GM19240 (cell line): Measurements from ENCODE around the gene APOH.
A peak's percentile ranks its signal among the peaks of the same experiment; 100 is the strongest.

Source experiments
- DNase-seq: peaks from one replicate; pipeline ENCODE4 v3.0.0; 2011; ENCODE audit warnings: low spot score; ENCODE audit not compliant: insufficient read length

Gene APOH

GRCh38 chr17:66192378-66192687 is 36.9 kb downstream of the APOH start:
- DNase-seq, result no peak

GRCh38 chr17:66191593-66192377 is 37.4 kb downstream of the APOH start, which contains the start of gene CEP112:
Gene CEP112 (minus strand): TSS chr17:66192133.
- DNase-seq, result peak; percentile 37

GRCh38 chr17:66190738-66191592 is 38.2 kb downstream of the APOH start:
- no peak for DNase-seq

- no peak for DNase-seq
These were observed 41.5 kb downstream of the APOH start for GRCh38 chr17:66187718-66188117.

- DNase-seq, result no peak
These were observed 43.4 kb downstream of the APOH start for GRCh38 chr17:66185862-66186261.

GRCh38 chr17:66184392-66184791 is 44.8 kb downstream of the APOH start:
- DNase-seq, result no peak

GRCh38 chr17:66183529-66183928 is 45.7 kb downstream of the APOH start:
- no peak for DNase-seq

- DNase-seq, result no peak
These were observed 50.6 kb downstream of the APOH start for GRCh38 chr17:66178642-66179041.

GRCh38 chr17:66177048-66177447 is 52.2 kb downstream of the APOH start:
- DNase-seq, result no peak

- DNase-seq, result no peak
These were observed 53.3 kb downstream of the APOH start for GRCh38 chr17:66175892-66176291.

- no peak for DNase-seq
These were observed 56.5 kb downstream of the APOH start for GRCh38 chr17:66172691-66173223.

- no peak for DNase-seq
These were observed 57.1 kb downstream of the APOH start for GRCh38 chr17:66172144-66172543.

- no peak for DNase-seq
These were observed 57.5 kb downstream of the APOH start for GRCh38 chr17:66171692-66172091.

GRCh38 chr17:66171172-66171571 is 58.0 kb downstream of the APOH start:
- no peak for DNase-seq

- DNase-seq, result no peak
These were observed 59.4 kb downstream of the APOH start for GRCh38 chr17:66169839-66170238.

- no peak for DNase-seq
These were observed 61.9 kb downstream of the APOH start for GRCh38 chr17:66167189-66167815.

- DNase-seq, result no peak
These were observed 63.6 kb downstream of the APOH start for GRCh38 chr17:66165537-66166123.
